GM18909 (cell line): ENCODE results near the gene CHST14.

Source experiments
- ATAC-seq: cut with Tn5 transposase; IDR thresholded peaks from one replicate; pipeline ENCODE4 v1.9.1; 2021; ENCODE audit warnings: mild to moderate bottlenecking; ENCODE audit not compliant: unreplicated experiment, poor library complexity

Gene CHST14, protein sequence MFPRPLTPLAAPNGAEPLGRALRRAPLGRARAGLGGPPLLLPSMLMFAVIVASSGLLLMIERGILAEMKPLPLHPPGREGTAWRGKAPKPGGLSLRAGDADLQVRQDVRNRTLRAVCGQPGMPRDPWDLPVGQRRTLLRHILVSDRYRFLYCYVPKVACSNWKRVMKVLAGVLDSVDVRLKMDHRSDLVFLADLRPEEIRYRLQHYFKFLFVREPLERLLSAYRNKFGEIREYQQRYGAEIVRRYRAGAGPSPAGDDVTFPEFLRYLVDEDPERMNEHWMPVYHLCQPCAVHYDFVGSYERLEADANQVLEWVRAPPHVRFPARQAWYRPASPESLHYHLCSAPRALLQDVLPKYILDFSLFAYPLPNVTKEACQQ

DNA sequence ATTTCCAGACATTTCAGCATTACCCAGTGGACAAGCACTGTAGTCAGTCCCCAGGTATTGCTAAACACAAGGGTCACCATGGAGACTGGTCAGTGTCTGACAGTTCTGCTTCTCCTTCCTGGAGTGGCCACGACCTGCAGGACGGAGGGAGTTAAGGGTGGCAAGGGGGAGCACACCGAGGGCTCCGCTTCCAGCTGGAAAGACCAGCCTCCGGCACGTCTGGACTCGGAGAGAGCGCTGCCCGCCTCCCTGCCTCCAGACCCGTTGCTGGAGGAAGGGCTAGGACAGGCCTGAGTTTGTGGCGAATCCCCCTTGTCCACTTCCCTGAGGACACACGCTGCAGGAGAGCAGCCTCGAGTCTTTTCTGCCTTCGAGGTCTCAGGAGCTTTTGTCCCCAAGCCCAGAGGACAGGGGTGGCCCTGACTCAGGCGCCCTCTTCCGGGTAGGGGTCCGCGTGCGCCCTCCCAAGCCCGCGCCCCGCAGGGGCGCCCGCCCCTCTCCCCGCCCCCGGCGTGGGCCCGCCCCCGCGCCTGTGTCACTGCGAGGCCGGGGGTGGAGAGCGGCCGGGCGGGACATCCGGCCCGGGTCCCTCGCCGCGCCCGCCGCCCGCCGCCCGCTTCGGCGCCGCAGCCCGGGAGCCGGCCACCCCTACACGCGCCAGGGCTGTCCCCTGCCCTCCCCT lies at the start of gene CHST14:
CHST14 (plus strand) TSS at position 562 of the 682 bp plus-strand sequence. CDS start 230 bp downstream, outside the sequence.
- ATAC-seq, result peak; percentile 65

DNA sequence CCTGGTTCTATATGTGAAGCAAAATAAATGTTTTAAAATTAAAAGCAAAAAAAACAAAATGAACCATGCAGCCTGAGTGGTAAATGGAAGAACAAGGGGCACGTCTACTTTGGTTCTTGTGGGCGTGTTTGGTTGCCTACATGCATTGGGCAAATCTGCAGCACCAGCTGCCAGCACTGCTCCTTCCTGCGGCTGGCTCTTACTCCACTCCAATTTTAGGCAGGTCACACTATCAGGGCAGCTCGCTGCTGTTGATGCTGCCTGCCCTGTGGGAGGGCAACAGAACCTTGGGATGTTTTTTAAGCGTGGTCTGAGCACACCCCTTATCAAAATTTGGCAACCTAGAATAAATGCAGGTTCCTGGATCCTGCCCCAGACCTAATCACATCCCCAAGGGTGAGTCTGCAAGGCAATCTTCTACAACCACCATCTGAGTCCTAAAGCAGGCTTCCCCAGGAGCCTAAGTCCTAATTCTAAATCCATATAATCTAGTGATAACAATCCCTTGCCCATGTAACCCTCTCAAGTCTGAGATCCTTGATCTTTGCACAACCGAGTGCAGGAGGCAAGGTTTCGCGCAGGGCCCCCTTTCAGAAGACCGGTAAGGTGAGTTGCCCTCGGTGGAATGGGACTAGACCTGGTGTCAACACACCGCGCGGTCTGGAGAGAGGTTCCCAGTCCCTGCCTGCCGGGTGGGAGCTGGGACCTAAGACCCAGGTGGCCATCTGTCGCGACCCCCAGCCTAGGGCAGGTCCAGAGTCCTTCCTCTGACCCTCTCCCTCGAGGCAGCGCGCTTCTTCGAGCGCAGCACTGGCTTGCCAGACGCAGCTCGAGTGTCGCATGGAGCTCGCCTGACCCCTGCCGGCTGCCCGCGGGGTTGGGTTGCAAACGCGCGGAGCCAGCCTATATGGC lies 49.3 kb upstream of the CHST14 start:
- peak; percentile 74 for ATAC-seq

DNA sequence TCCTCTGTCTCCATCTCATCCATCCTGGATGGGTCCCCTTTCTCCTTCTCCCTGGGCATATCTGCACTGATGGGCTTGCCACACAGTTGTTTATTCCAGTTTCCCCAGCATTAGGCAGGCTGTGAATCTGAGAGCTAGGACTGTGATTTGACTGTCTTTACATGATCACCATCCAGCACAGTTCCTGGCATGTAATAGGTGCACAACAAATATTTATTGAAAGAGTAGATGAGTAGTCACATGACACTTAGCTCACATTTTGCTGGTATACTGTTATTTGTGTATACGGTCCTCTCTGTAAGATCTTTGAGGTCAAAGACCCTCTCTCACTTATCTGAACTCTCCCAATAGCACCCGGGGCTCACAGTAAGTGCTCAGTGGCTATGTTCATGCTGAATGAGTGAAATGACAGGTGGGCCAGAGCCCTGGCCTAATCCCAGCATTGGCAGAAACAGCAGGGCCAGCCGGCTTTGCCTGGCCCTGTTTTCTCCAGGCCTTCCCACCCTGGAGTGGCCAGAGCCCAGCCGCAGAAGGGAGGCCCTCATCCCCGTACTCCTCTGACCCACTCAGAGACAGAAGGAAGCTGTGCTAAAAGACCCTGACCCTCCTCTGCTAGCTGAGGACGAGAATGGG lies 46.2 kb upstream of the CHST14 start:
- ATAC-seq, result no peak

DNA sequence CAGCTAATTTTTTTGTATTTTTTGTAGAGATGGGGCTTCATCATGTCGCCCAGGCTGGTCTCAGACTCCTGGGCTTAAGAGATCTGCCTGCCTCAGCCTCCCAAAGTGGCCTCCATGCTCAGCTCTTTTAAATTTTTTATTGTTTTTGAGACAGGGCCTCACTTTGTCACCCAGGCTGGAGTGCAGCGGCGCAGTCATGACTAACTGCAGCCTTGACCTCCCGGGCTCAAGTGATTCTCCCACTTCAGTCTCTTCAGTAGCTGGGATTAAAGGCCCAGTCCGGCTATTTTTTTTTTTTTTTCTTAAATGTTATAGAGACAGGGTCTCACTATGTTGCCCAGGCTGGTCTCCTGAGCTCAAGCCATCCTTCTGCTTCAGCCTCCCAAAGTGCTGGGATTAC lies 45.1 kb upstream of the CHST14 start:
- ATAC-seq, result no peak

DNA sequence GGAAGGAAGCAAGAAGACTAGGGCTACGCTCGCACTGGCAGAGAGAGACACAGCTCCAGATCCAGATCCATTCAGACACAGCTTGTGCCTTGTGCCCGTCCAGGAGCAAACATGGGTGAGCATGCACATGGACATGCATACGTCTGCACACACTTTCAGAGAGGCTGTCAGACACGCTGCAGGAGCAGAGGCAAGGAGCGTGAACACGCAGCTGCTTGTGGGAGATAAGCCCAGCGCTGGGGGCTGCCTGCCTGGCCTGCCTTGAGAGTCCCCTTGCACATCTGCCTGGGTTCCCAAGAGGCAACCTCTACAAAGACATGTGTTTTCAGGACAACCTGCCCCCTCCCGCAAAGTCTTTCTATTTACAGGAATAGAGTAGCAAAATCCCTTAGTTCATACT lies 43.6 kb upstream of the CHST14 start:
- ATAC-seq, result no peak

DNA sequence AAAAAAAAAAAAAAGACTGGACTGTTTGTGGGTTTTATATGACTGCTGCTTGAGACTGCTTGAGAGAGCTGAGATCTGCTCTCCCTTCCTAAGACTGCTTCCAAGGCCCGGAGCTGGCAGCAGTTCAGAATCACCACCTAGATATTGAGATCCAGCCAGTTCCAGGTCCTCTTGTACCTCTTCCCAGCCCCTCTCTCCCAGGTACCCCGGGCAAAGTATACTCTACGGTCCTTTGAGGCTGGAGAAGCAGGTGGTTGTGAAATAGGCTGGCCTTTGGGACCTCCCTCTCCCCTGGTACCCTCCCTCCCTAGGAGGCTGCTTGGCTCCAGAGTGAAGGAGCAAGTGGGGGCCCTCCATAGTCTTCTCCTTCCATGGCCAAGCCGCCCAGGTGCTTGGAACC lies 42.6 kb upstream of the CHST14 start:
- no peak for ATAC-seq

GRCh38 chr15:40429068-40429710 lies 41.6 kb upstream of the CHST14 start:
- ATAC-seq, result no peak

DNA sequence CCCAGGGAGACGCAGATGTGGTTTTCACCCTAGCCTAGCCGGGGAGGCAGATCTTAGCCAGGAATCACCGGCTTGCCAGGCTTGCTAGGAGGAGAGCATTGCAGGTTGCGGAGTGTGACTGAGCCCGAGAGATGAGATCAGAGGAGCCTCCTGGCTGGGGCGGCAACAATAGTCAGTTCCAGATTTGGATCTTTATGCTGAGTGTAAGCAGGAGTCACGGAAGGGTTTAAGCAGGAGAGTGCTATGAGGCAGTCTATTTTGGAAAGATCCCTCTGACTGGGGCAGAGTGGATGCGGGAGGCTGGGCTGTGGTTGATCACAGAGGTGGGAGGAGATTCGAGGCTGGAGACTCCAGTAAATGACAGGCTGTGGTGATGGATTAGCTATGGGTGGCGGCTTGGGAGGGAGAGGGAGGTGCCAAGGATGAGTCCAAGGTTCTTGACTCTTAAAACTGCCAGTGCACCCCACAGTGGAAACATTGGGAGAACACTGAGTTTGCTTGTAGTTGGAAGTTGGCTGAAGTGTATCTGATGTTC lies 40.4 kb upstream of the CHST14 start:
- no peak for ATAC-seq

GRCh38 chr15:40435023-40435709 lies 35.6 kb upstream of the CHST14 start:
- no peak for ATAC-seq

GRCh38 chr15:40435710-40436089 lies 35.1 kb upstream of the CHST14 start:
- ATAC-seq, result no peak

DNA sequence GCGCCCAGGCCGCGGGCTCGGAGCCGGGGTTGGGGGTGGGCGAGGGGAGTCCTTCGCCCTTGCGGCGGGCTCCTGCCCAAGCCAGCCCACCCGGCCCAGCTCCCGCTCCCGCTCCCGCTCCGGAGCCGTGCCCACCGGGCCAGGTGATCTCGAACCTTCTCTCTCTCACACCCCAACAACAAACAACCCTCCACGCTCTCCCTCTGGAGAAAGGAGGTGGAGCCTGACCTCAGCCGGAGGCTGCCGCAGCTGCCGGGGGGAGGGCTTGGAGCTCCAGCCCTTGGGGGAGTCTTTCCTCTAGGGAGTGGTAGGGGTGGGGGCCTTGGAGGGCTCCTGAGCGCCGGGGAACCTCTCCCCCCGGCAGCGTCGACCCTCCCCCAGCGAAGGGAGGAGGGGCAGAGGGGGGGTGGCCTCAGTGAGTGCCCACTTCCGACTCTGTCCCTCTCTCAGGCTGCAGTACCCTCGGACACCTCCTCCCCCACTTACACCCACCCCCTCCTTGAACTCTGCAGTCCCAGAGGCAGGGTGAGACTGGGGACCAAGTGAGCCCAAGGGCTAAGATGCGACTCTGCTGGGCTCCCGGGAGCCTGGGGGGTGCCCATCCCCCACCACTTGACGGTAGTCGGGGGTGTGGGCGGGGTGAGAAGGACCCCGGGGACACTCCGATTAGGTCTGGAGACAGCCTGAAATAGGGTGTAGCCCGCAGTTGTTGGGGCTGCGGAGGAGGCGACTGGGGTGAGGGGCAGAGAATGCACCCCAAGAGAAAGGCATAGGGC lies 34.5 kb upstream of the CHST14 start:
- no peak for ATAC-seq

DNA sequence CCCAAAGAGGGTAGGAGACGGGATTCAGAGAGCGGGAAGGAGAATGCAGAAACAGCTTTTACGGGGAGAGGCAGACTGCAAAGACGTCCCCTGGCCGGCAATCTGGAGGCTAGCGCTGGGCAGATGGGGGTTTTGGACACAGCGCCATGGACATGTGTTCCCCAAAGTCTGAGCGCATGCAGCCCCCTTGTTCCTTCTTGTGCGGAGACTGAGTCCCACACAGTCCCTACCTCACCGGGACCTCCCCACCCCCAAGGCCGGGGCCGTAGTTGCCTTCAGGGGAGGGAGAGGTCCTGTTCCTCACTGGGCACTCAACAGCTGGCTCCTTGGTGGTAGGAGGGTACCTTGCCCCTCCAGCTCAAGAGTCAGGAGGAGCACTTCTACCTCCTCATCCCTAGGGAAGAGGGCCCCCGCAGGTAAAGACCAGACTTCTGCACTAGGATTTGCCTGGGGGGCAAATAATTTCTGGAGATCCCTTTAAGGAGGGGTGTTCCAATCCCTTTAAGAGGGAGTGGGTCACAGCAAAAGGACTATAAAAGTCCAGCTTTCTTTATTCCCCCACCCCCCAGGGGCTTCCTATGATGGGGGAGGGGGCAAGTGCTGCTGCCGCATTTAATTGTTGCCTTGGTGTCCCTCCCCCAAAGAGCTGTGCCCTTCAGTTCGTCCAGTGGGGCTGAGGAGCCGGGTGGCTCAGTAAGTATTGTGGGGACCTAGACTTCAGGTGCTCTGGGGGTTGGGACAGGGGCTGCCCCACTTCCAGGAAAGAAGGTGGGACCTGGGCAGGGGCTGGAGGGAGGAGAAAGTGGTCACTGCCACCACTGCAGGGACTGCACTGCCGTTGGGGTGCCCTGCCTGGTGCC lies 33.7 kb upstream of the CHST14 start:
- no peak for ATAC-seq

DNA sequence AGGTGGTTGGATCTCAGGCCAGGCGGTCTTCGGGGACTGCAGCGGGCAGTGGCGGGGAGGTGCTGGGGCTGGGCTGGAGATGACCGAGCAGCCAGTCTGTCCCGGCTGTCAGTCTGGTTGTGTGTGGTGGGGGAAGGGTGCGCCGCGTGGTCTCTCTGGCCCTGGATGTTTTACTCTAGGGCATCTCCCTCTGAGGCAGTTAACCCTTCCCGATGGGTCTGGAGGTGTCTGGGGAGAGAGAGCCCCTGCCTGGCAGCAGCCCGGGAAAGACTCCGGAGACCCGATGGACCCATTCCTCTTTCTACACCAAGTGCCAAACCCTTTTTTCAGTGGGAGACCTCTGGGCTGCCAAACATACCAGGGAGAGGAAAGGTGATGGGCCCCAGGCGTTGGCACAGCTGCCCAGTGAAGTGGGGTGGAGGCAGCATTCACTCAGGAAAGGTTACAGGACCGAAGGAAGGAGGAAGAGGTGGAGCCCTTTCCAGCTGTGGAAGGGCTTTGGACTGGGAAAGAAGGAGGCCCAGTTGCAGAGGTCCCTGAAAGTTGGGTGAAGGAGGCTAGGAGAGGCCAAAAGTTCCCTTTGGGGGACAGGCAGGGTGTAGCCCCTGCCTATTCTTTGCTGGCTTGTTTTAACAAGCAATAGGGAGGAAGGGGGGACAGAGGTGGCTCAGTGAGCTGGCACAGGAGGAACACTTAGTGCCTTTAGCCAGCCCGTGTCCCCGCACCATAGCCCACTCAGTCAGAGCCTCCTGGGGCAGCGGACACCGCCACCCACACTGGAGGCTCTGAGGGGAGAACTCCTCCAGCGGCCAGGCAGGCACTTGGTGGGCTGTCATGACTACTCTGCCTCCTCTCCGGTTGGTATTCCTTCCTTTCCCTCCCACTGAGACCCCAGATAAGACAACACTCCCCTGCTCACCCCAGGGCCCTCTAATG lies 32.8 kb upstream of the CHST14 start:
- no peak for ATAC-seq

DNA sequence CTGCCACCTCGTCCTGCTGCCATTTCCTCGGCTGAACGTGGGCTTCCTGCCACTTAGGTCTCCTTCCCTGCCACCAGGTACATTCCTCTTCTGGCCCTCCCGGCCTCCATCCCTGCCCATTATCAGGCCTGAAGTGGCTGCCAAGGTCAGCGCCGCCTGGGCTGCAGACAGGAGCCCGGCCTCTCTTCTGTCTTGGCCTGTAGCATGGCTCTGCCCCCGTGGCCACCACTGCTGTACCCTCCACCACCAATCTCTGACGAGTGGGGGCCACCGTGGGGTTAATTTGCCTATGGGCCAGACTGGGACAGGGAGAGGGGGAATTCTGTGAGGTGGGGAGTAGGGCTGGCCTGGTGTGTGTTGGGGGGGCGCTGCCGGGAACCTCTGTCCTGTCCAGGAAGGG lies 32.1 kb upstream of the CHST14 start:
- no peak for ATAC-seq

DNA sequence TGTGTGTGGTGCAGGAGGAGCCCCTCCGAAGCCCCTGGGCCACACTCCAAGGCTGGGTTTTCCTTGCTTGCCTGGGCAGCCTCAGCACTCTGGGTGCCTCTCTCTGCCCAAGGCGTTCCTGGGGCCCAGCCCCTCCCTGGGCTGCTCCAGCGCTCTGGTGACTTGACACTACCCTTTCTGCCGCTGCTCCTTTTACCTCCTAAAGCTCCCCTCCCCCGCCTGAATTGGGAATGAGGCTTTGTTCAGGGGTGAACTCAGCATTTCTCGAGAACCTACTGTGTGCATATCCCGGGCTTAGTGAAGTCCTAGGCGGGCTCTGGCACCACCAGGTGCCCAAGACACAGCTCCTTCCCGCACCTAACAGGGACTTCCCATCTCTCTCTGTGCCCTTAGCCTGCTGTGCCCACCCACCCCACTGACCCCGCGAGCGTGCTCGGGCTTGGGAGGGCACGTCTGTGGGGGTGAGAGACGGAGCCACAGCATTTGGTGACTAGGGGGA lies 31.3 kb upstream of the CHST14 start:
- ATAC-seq, result no peak
